Karpas-422 (cell line): ENCODE results near the gene PPM1M. TPM values are rescaled to one million over a fixed set of nuclear protein-coding genes. Genes with fewer than 3 reads are reported as not detected.
"Not testable (repeated sequence)": the region's sequence is repeated elsewhere in the genome, so short reads cannot be mapped to it uniquely, and the experiment has no call there.

Experiments used
- DNase-seq: peaks from one replicate; pipeline ENCODE4 v3.0.0-alpha.2; 2015
- H2AFZ ChIP-seq: fragments of 200-600 bp; sonication (generic); 2 replicates; pipeline ENCODE4 v1.6.1; 2014; ENCODE audit warnings: antibody characterized with exemption, low read length, mixed read lengths
- H3K27ac ChIP-seq: fragments of 200-600 bp; sonication (generic); 2 replicates; pipeline ENCODE4 v1.5.1; 2014; ENCODE audit warnings: mild to moderate bottlenecking, low read length, moderate library complexity
- H3K27me3 ChIP-seq: fragments of 200-600 bp; sonication (generic); 2 replicates; pipeline ENCODE4 v1.6.1; 2014; ENCODE audit warnings: low read length, mixed read lengths
- H3K36me3 ChIP-seq: fragments of 200-600 bp; sonication (generic); 2 replicates; pipeline ENCODE4 v1.6.1; 2014; ENCODE audit warnings: low read length, mixed read lengths; ENCODE audit not compliant: insufficient read depth
- H3K4me1 ChIP-seq: fragments of 200-600 bp; sonication (generic); 2 replicates; pipeline ENCODE4 v1.6.1; 2014; ENCODE audit warnings: mild to moderate bottlenecking, low read length, mixed read lengths
- H3K4me2 ChIP-seq: fragments of 200-600 bp; sonication (generic); 2 replicates; pipeline ENCODE4 v1.6.1; 2014; ENCODE audit warnings: low read length, low read depth, mild to moderate bottlenecking; ENCODE audit not compliant: poor library complexity, severe bottlenecking
- H3K4me3 ChIP-seq: fragments of 200-600 bp; sonication (generic); 2 replicates; pipeline ENCODE4 v1.5.1; 2014; ENCODE audit warnings: mild to moderate bottlenecking, antibody characterized with exemption, low read length, mixed read lengths
- H3K79me2 ChIP-seq: fragments of 200-600 bp; sonication (generic); 2 replicates; pipeline ENCODE4 v1.6.1; 2014; ENCODE audit warnings: mild to moderate bottlenecking, low read length, mixed read lengths
- H3K9ac ChIP-seq: fragments of 200-600 bp; sonication (generic); 2 replicates; pipeline ENCODE4 v1.6.0; 2014; ENCODE audit warnings: low read length
- H3K9me2 ChIP-seq: fragments of 200-600 bp; sonication (generic), shearing (Covaris generic); replicated peaks from 2 replicates; pipeline ENCODE4 v1.6.0; 2014; ENCODE audit warnings: mild to moderate bottlenecking, low read length, moderate library complexity; ENCODE audit not compliant: insufficient read depth
- H3K9me3 ChIP-seq: fragments of 300-700, 200-600 bp; sonication (generic); 2 replicates; pipeline ENCODE4 v1.6.1; 2014; ENCODE audit warnings: low read length, mixed read lengths
- H4K20me1 ChIP-seq: fragments of 200-600 bp; sonication (generic); 2 replicates; pipeline ENCODE4 v1.6.1; 2014; ENCODE audit warnings: mild to moderate bottlenecking, antibody characterized with exemption, low read length, low read depth; ENCODE audit not compliant: insufficient read depth
- total RNA-seq: library from RNA; depleted of rRNA; stranded (reverse); fragments of >200 nt; shearing (Covaris generic); gene quantifications from 2 replicates; pipeline ENCODE4 v1.2.3, GENCODE V29; 2014; ENCODE audit warnings: low replicate concordance

PPM1M gene
- total RNA-seq, 1 experiment from 2014 or later, result 35.4 TPM

DNA sequence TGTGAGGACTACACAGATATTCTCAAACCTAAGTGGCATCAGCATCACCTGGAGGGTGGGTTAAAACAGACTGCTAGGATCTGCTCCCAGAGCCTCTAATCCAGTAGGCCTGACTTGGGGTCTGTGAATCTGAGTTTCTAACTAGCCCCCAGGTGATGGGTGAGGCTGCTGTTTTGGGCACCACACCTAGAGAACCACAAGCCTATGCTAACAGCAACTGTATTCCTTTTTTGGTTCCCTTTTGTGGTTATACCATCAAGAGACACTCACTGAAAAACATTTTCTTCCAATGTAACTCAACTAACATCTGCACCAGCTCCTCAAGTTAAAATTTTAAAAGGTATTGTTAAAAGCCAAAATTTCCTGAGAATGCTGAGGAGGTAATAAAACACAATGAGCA lies 16.9 kb downstream of the PPM1M start:
- Histone ChIP-seq H3K4me3 (no peak overlapping the region), H4K20me1 (peaks cover 9% of the 10 kb centered on the region), H3K79me2 (peaks cover 72% of the 10 kb centered on the region)

DNA sequence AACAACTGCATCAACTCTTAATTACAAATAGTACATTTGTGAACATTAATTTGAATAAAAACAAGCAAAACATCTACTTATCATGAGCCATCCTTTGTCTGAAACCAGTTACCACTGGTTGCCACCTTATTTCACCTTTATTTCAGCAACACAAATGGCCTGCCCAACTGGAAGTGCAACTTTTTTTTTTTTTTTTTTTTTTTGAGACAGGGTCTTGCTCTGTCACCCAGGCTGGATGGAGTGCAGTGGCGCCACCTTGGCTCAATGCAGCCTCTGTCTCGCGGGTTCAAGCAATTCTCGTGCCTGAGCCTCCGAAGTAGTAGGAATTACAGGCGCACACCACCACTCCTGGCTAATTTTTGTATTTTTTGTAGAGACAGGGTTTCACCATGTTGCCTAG lies 19.8 kb downstream of the PPM1M start:
- H3K4me3 ChIP-seq, result no peak overlapping the region
- H3K4me2 ChIP-seq, result no peak overlapping the region
- peaks cover 17% of the 10 kb centered on the region for H3K4me1 ChIP-seq
- H3K27ac ChIP-seq, result no peak overlapping the region
- H3K9me3 ChIP-seq, result no peaks in the 10 kb centered on the region
- DNase-seq, result no peak
- H3K9ac ChIP-seq, result no peak overlapping the region
- H4K20me1 ChIP-seq, result peaks cover 22% of the 10 kb centered on the region
- H3K9me2 ChIP-seq, result no peaks in the 10 kb centered on the region
- H2AFZ ChIP-seq, result no peak overlapping the region
- H3K36me3 ChIP-seq, result peaks cover 66% of the 10 kb centered on the region; the same call in 1 of the 2 replicates
- H3K27me3 ChIP-seq, result no peaks in the 10 kb centered on the region
- peaks cover 93% of the 10 kb centered on the region for H3K79me2 ChIP-seq

More for the DNA sequence above, 16.9 kb downstream of the PPM1M start:
- H3K9ac ChIP-seq, result no peak overlapping the region
- H3K27me3 ChIP-seq, result no peaks in the 10 kb centered on the region
- peaks cover 17% of the 10 kb centered on the region for H3K4me1 ChIP-seq
- H3K4me2 ChIP-seq, result no peak overlapping the region
- no peak overlapping the region for H3K27ac ChIP-seq
- no peaks in the 10 kb centered on the region for H3K9me2 ChIP-seq
- H3K9me3 ChIP-seq, result no peaks in the 10 kb centered on the region
- no peak overlapping the region for H2AFZ ChIP-seq
- peaks cover 71% of the 10 kb centered on the region for H3K36me3 ChIP-seq
- DNase-seq, result no peak

DNA sequence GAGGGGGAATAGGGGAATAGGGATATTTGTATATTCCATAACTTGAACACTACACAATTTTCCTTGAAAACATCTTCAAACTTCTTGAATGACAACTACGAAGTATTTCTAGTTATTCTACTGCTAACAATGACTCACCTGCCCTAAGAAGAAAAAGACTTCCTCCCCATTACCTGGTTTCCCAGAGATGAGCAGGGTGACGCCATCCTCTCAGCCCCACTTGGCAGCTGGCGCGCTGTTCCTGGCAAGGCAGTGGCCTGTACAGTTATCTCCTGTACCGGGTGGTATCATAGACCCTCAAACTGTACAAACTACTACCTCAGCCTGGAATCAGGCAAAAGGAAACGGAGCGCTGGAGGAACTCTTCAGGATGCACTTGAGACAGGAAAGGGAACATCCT lies 22.5 kb downstream of the PPM1M start:
- peaks cover 21% of the 10 kb centered on the region for H3K4me1 ChIP-seq
- no peak overlapping the region for H2AFZ ChIP-seq
- no peak for DNase-seq

DNA sequence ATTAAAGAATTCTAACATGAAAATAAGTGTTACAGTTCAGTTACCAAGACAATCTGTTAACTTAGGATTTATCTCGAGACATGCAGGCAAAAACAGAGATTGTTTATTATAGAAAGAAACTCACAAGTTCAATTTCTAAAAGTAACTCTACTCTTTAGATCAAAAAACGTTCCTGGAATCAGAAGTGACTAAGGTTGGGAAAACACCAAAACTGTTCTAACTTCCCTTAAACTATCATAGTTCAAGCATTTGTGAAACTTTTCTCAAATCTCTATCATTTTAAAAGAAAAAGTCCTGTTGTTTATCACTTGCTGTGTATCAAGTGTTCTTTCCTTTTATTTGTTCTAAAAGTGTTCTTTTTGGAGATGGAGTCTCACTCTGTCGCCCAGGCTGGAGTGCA lies 24.2 kb downstream of the PPM1M start:
- no peak overlapping the region for H2AFZ ChIP-seq
- H3K9me2 ChIP-seq, result no peaks in the 10 kb centered on the region
- no peak overlapping the region for H3K27ac ChIP-seq
- no peak overlapping the region for H3K4me2 ChIP-seq
- no peak overlapping the region for H3K4me3 ChIP-seq
- peaks cover 94% of the 10 kb centered on the region for H3K79me2 ChIP-seq
- no peak overlapping the region for H3K9ac ChIP-seq
- H3K27me3 ChIP-seq, result no peaks in the 10 kb centered on the region
- H4K20me1 ChIP-seq, result peaks cover 57% of the 10 kb centered on the region
- no peak for DNase-seq
- H3K9me3 ChIP-seq, result no peaks in the 10 kb centered on the region
- peaks cover 20% of the 10 kb centered on the region for H3K4me1 ChIP-seq
- peaks cover 78% of the 10 kb centered on the region for H3K36me3 ChIP-seq

More for the DNA sequence above, 22.5 kb downstream of the PPM1M start:
- Histone ChIP-seq H3K79me2 (peaks cover 94% of the 10 kb centered on the region), H3K9me2 (no peaks in the 10 kb centered on the region), H3K4me2 (no peak overlapping the region), H3K9me3 (no peaks in the 10 kb centered on the region), H3K9ac (no peak overlapping the region), H3K27ac (no peak overlapping the region), H3K27me3 (no peaks in the 10 kb centered on the region), H4K20me1 (peaks cover 46% of the 10 kb centered on the region), H3K4me3 (no peak overlapping the region), H3K36me3 (peaks cover 68% of the 10 kb centered on the region)

DNA sequence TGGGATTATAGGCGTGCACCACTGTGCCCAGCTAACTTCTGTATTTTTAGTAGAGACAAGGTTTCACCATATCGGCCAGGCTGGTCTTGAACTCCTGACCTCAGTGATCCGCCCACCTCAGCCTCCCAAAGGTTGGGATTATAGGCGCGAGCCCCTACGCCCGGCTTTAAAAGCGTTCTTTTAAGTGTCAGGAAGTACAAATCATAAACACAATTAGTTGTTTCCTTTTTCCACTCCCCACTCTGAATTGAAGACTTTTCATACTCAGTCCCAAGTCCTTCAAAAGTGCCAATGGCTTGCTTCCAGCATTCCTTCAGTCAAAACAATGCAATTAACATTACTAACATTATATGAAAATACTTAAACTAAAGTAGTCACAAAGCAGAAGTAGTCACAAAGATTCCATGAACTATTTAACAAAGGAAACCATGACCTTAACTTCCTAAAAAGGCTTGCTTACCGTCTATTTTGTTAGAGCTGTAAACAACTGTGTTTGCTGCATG lies 24.7 kb downstream of the PPM1M start:
- no peak for DNase-seq
- Histone ChIP-seq H4K20me1 (peaks cover 60% of the 10 kb centered on the region), H3K4me1 (peaks cover 20% of the 10 kb centered on the region), H3K9ac (no peak overlapping the region), H3K4me2 (no peak overlapping the region), H3K4me3 (no peak overlapping the region), H3K79me2 (peaks cover 96% of the 10 kb centered on the region), H3K27ac (no peak overlapping the region), H3K9me2 (no peaks in the 10 kb centered on the region), H3K9me3 (no peaks in the 10 kb centered on the region), H3K27me3 (no peaks in the 10 kb centered on the region), H3K36me3 (peaks cover 78% of the 10 kb centered on the region), H2AFZ (no peak overlapping the region)

DNA sequence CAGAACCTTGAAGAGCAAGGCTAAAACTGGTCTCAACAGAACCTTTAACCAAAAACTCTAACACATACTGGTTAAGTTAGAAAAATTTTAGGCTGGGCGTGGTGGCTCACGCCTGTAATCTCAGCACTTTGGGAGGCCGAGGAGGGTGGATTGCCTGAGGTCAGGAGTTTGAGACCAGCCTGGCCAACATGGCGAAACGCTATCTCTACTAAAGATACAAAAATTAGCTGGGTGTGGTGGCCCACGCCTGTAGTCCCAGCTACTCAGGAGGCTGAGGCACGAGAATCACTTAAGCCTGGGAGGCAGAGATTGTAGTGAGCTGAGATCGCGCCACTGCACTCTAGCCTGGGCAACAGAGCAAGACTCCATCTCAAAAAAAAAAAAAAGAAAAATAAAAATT lies 26.6 kb downstream of the PPM1M start:
- not testable (repeated sequence) for H3K9me3 ChIP-seq, H3K4me3 ChIP-seq, H3K27me3 ChIP-seq, DNase-seq, H3K4me2 ChIP-seq, H3K9ac ChIP-seq, H2AFZ ChIP-seq, H3K9me2 ChIP-seq
- H3K27ac ChIP-seq, result peak overlapping the region; percentile 27; the same call in 1 of the 2 replicates
- H3K79me2 ChIP-seq, result peaks cover 100% of the 10 kb centered on the region
- H3K36me3 ChIP-seq, result peaks cover 70% of the 10 kb centered on the region
- H4K20me1 ChIP-seq, result peaks cover 73% of the 10 kb centered on the region
- H3K4me1 ChIP-seq, result peaks cover 35% of the 10 kb centered on the region

DNA sequence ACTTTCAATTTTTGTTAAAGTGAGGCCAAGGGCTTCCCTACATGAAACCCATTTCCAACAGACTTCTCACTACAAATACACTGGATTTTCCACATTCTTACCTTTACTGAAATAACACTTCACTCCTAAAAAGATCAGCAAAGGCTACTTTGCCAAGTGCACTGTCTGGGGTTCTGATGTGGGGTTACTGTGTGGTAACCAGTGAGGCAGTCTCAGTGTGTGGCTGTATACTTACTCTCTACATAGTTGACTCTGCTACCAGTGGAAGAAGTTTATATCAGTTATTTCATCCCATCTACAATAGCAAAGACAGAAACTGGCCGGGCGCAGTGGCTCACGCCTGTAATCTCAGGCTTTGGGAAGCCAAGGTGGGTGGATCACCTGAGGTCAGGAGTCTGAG lies 27.3 kb downstream of the PPM1M start:
- Histone ChIP-seq H2AFZ (no peak overlapping the region), H4K20me1 (peaks cover 73% of the 10 kb centered on the region), H3K9ac (no peak overlapping the region), H3K9me2 (no peaks in the 10 kb centered on the region), H3K27ac (no peak overlapping the region), H3K4me2 (no peak overlapping the region), H3K4me3 (no peak overlapping the region), H3K27me3 (no peaks in the 10 kb centered on the region), H3K9me3 (no peaks in the 10 kb centered on the region), H3K36me3 (peaks cover 63% of the 10 kb centered on the region), H3K79me2 (peaks cover 100% of the 10 kb centered on the region), H3K4me1 (peaks cover 36% of the 10 kb centered on the region)
- DNase-seq, result no peak

DNA sequence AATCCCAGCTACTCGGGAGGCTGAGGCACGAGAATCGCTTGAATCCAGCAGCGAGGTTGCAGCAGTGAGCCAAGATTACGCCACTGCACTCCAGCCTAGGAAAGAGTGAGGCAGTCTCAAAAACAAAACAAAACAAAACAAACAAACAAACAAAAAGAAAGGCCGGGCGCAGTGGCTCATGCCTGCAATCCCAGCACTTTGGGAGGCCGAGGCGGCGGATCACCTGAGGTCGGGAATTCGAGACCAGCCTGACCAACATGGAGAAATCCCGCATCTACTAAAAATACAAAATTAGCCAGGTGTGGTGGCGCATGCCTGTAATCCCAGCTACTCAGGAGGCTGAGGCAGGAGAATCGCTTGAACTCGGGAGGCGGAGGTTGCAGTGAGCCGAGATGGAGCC lies 29.2 kb downstream of the PPM1M start:
- H3K27me3 ChIP-seq, H3K27ac ChIP-seq, H2AFZ ChIP-seq, H3K4me2 ChIP-seq, DNase-seq, H3K4me3 ChIP-seq, H3K9me3 ChIP-seq, H3K9ac ChIP-seq, H3K9me2 ChIP-seq: not testable (repeated sequence)
- H3K36me3 ChIP-seq, result peaks cover 52% of the 10 kb centered on the region
- H4K20me1 ChIP-seq, result peaks cover 65% of the 10 kb centered on the region
- peaks cover 84% of the 10 kb centered on the region for H3K79me2 ChIP-seq
- H3K4me1 ChIP-seq, result peaks cover 45% of the 10 kb centered on the region
